ENCODE data around the gene CAMK1D. TPM values are rescaled to one million over a fixed set of nuclear protein-coding genes. Genes with fewer than 3 reads are reported as not detected.

Gene CAMK1D
- total RNA-seq, 4 donors from 2014 or later: 0.55 to 2.2 (median 1.5) TPM

DNA sequence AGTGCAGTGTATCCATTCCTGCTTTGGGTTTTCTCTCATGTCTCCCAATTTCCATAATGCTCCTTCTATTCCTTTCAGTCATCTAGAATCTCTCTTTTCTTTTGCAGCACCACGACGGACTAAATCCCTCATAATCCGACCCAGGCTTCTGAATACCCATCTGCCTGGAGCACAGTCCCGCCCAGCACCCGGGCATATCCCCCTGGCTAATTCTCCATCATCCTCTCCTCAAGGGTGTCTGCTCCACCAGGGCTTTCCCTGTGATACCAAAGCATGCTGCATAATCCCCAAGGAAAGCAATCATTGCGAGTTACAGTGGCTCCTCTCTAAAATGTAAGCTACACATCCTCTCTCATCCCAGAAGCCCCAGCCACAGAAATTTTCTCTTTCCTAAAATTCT lies 330.3 kb downstream of the CAMK1D start:
- no peak for DNase-seq
- no peak overlapping the region for H3K27ac ChIP-seq
- H3K4me1 ChIP-seq: no peaks in the 10 kb centered on the region
- no peaks in the 10 kb centered on the region for H3K36me3 ChIP-seq
- H3K9me3 ChIP-seq: no peaks in the 10 kb centered on the region
- intact Hi-C loops (cut with DNase I; ENCODE audit: low total_unique reads): no loop called here
- no peaks in the 10 kb centered on the region for H3K27me3 ChIP-seq
- H3K4me3 ChIP-seq: no peak overlapping the region
- TF ChIP-seq, protein P1, sequence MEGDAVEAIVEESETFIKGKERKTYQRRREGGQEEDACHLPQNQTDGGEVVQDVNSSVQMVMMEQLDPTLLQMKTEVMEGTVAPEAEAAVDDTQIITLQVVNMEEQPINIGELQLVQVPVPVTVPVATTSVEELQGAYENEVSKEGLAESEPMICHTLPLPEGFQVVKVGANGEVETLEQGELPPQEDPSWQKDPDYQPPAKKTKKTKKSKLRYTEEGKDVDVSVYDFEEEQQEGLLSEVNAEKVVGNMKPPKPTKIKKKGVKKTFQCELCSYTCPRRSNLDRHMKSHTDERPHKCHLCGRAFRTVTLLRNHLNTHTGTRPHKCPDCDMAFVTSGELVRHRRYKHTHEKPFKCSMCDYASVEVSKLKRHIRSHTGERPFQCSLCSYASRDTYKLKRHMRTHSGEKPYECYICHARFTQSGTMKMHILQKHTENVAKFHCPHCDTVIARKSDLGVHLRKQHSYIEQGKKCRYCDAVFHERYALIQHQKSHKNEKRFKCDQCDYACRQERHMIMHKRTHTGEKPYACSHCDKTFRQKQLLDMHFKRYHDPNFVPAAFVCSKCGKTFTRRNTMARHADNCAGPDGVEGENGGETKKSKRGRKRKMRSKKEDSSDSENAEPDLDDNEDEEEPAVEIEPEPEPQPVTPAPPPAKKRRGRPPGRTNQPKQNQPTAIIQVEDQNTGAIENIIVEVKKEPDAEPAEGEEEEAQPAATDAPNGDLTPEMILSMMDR (IDR thresholded peaks at IDR 0.05 in 4 of 5, conservative IDR thresholded peaks at IDR 0.05 in 1 of 5): no peak
- TF ChIP-seq POLR2A (IDR thresholded peaks at IDR 0.05): no peak
- in situ Hi-C loops (cut with MboI; ENCODE audit: low sequenced_read_pairs in 4 of 4): no loop called here
- ATAC-seq: no peak

DNA sequence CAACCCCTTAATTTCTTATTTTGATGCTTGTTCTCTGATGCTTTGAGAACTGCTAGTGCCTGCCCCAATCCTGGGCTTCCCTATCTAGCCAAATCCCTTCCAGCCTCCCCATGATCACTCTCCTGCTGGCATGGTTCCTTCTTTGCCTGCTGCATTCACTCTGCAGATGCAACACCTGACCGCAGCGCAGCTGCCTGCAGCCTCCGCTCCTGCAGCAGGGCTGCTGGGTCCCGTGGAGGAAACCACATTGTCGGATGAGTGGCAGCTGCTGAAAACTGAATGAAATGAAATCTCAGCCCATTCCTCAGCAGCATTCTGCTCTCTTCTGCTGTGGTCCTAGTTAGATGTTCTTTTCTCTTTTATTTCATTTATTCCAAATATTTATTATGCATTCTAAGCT lies 331.9 kb downstream of the CAMK1D start:
- in situ Hi-C loops (cut with MboI; ENCODE audit: low sequenced_read_pairs in 4 of 4) (no loop called here), intact Hi-C loops (cut with DNase I; ENCODE audit: low total_unique reads) (no loop called here)
- TF ChIP-seq POLR2A (IDR thresholded peaks at IDR 0.05): no peak
- TF ChIP-seq, protein P1 (IDR thresholded peaks at IDR 0.05 in 4 of 5, conservative IDR thresholded peaks at IDR 0.05 in 1 of 5): no peak
- DNase-seq (no peak), ATAC-seq (no peak)
- H3K4me1 ChIP-seq: no peaks in the 10 kb centered on the region
- H3K36me3 ChIP-seq: no peaks in the 10 kb centered on the region
- no peak overlapping the region for H3K27ac ChIP-seq
- no peaks in the 10 kb centered on the region for H3K27me3 ChIP-seq
- H3K9me3 ChIP-seq: no peaks in the 10 kb centered on the region
- no peak overlapping the region for H3K4me3 ChIP-seq

DNA sequence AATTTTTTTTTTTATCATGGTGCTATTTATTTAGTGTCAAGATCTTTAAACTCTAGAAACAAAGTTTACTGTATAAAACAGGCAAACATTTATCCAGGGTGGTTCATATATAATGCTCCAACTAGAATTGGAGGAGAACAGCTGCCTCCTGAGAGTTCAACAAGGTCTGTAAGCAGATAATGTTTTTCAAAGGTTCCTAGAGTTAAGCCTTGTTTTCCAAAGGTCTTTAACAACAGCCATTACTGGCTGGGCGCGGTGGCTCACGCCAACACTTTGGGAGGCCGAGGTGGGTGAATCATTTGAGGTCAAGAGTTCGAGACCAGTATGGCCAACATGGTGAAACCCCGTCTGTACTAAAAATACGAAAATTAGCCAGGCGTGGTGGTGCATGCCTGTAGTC lies 335.4 kb downstream of the CAMK1D start:
- no peak overlapping the region for H3K4me3 ChIP-seq
- H3K4me1 ChIP-seq: no peaks in the 10 kb centered on the region
- no peaks in the 10 kb centered on the region for H3K36me3 ChIP-seq
- TF ChIP-seq POLR2A (IDR thresholded peaks at IDR 0.05): no peak
- TF ChIP-seq, protein P1 (IDR thresholded peaks at IDR 0.05 in 4 of 5, conservative IDR thresholded peaks at IDR 0.05 in 1 of 5): no peak
- intact Hi-C loops (cut with DNase I; ENCODE audit: low total_unique reads): no loop called here
- no peak for DNase-seq
- H3K9me3 ChIP-seq: no peaks in the 10 kb centered on the region
- ATAC-seq: no peak
- no peaks in the 10 kb centered on the region for H3K27me3 ChIP-seq
- in situ Hi-C loops (cut with MboI; ENCODE audit: low sequenced_read_pairs in 4 of 4): no loop called here
- H3K27ac ChIP-seq: no peak overlapping the region

DNA sequence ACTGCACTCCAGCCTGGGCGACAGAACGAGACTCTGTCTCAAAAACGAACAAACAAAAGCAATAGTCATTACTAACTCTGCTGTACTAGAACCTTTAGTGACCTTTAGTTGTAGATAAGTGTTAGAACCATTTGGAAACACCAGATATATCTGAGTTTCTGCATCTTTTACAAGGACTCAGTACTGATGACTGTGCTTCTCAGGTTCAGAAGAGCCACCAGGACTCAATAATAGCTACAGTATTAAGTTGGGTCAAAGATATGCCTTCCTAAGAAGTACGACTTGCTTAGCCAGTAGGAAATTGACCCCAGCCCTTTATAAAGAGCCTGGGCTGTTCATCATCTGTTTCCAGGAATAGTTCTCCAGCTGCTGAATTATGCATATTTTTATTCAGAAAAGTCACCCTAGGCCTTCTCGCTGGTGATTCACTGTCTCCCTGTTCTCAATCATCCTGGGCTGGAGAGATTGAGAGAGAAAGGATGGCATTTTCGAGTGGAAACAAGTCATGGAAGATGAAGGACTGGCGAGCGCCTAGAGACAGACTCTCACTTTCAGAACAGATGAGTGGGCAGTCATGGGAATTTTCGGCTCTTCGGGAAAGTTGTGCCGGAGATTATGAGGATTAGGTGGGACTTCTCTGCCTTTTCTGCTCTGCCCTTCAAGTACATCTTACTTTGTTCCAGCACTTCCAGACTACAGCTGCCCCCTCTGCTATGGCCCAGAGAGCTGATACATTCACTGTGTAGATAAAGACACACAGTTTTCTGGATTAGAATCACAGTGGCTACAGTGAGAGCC lies 336.1 kb downstream of the CAMK1D start:
- Histone ChIP-seq H3K4me3 (no peak overlapping the region), H3K27ac (no peak overlapping the region), H3K27me3 (no peaks in the 10 kb centered on the region), H3K36me3 (no peaks in the 10 kb centered on the region), H3K9me3 (no peaks in the 10 kb centered on the region), H3K4me1 (no peaks in the 10 kb centered on the region)
- in situ Hi-C loops (cut with MboI; ENCODE audit: low sequenced_read_pairs in 4 of 4): no loop called here
- ATAC-seq (no peak), DNase-seq (no peak)
- no peak for TF ChIP-seq POLR2A (IDR thresholded peaks at IDR 0.05)
- TF ChIP-seq, protein P1 (IDR thresholded peaks at IDR 0.05 in 4 of 5, conservative IDR thresholded peaks at IDR 0.05 in 1 of 5): no peak
- intact Hi-C loops (cut with DNase I; ENCODE audit: low total_unique reads): no loop called here

All from gastrocnemius medialis (tissue), 4 donors.